ENCODE data around the gene RAX2. TPM values are rescaled to one million over a fixed set of nuclear protein-coding genes. Genes with fewer than 3 reads are reported as not detected.

Gene RAX2
- total and polyA plus RNA-seq, 2 of the 13 experiments (the other 11 are each of a cell fraction or from before 2014, with no cell fraction given) = not detected

- TF ChIP-seq NFAT5 (CRISPR knock-in tag; IDR thresholded peaks at IDR 0.05) = 0 out of 2 replicates have a peak, but pooled peaks have one; percentile 34
- peak; percentile 80 for TF ChIP-seq HDAC2 (CRISPR knock-in tag; IDR thresholded peaks at IDR 0.05)
- TF ChIP-seq KLF13 (CRISPR knock-in tag; IDR thresholded peaks at IDR 0.05) = no peak
- TF ChIP-seq RXRB (CRISPR knock-in tag; IDR thresholded peaks at IDR 0.05; ENCODE audit: borderline replicate concordance) = 0 out of 2 replicates have a peak, but pooled peaks have one; percentile 8
- TF ChIP-seq ZNF615 (CRISPR knock-in tag; IDR thresholded peaks at IDR 0.05; ENCODE audit: borderline replicate concordance) = no peak
- TF ChIP-seq ZNF205 (CRISPR knock-in tag; IDR thresholded peaks at IDR 0.05) = no peak
- no peak for TF ChIP-seq ZNF468 (CRISPR knock-in tag; IDR thresholded peaks at IDR 0.05)
- no peak for TF ChIP-seq THAP7 (CRISPR knock-in tag; IDR thresholded peaks at IDR 0.05)
- TF ChIP-seq ISL2 (CRISPR knock-in tag; IDR thresholded peaks at IDR 0.05) = peak; percentile 61
- peak; percentile 35; the same call in 1 of the 3 replicates for TF ChIP-seq MXI1 (IDR thresholded peaks at IDR 0.05; ENCODE audit: borderline replicate concordance, low read depth, low read length)
- TF ChIP-seq PHF8 (CRISPR knock-in tag; IDR thresholded peaks at IDR 0.05) = no peak
- no peak for TF ChIP-seq NBN (conservative IDR thresholded peaks at IDR 0.05)
- no peak for TF ChIP-seq AHDC1 (CRISPR knock-in tag; IDR thresholded peaks at IDR 0.05; ENCODE audit: borderline replicate concordance)
- TF ChIP-seq HDAC6 (IDR thresholded peaks at IDR 0.05; ENCODE audit: low read depth, low read length) = no peak
- no peak for TF ChIP-seq MTA3 (CRISPR knock-in tag; IDR thresholded peaks at IDR 0.05)
- no peak for TF ChIP-seq TIGD3 (CRISPR knock-in tag; IDR thresholded peaks at IDR 0.05; ENCODE audit: borderline replicate concordance)
- no peak for TF ChIP-seq MXD4 (CRISPR knock-in tag; IDR thresholded peaks at IDR 0.05)
Measured at GRCh38 chr19:3721131-3721886, 50.7 kb downstream of the RAX2 start (continued).
